ENCODE measurements around the gene TOP2B.

TOP2B gene

GRCh38 chr3:25589104-25589782 is 75.5 kb downstream of the TOP2B start:
- peaks cover 9% of the 10 kb centered on the region; the same call in 1 of the 2 replicates for H3K4me1 ChIP-seq (ENCODE audit: control insufficient read depth, insufficient read depth, low read length)
- H3K27me3 ChIP-seq (ENCODE audit: control insufficient read depth, insufficient read depth, low read length), result no peaks in the 10 kb centered on the region
- no peak overlapping the region for H3K27ac ChIP-seq (ENCODE audit: low read depth, low read length)

GRCh38 chr3:25588441-25589103 is 76.1 kb downstream of the TOP2B start:
- H3K9ac ChIP-seq (ENCODE audit: low read depth, low read length), result no peak overlapping the region
- no peaks in the 10 kb centered on the region for H3K27me3 ChIP-seq (ENCODE audit: control insufficient read depth, insufficient read depth, low read length)
- H3K9me3 ChIP-seq (ENCODE audit: control insufficient read depth, insufficient read depth, low read length), result no peaks in the 10 kb centered on the region
- H3K4me3 ChIP-seq (ENCODE audit: low read depth, low read length), result no peak overlapping the region
- H3K36me3 ChIP-seq (ENCODE audit: control insufficient read depth, insufficient read depth, low read length), result no peaks in the 10 kb centered on the region
- no peak overlapping the region for H3K27ac ChIP-seq (ENCODE audit: low read depth, low read length)
- peaks cover 8% of the 10 kb centered on the region; the same call in 1 of the 2 replicates for H3K4me1 ChIP-seq (ENCODE audit: control insufficient read depth, insufficient read depth, low read length)

More at GRCh38 chr3:25589104-25589782, 75.5 kb downstream of the TOP2B start:
- Histone ChIP-seq H3K9ac (ENCODE audit: low read depth, low read length) (no peak overlapping the region), H3K36me3 (ENCODE audit: control insufficient read depth, insufficient read depth, low read length) (no peaks in the 10 kb centered on the region), H3K9me3 (ENCODE audit: control insufficient read depth, insufficient read depth, low read length) (no peaks in the 10 kb centered on the region), H3K4me3 (ENCODE audit: low read depth, low read length) (no peak overlapping the region)

- H3K4me3 ChIP-seq (ENCODE audit: low read depth, low read length), result no peak overlapping the region
- no peaks in the 10 kb centered on the region for H3K9me3 ChIP-seq (ENCODE audit: control insufficient read depth, insufficient read depth, low read length)
- no peaks in the 10 kb centered on the region for H3K27me3 ChIP-seq (ENCODE audit: control insufficient read depth, insufficient read depth, low read length)
- H3K27ac ChIP-seq (ENCODE audit: low read depth, low read length), result no peak overlapping the region
- H3K4me1 ChIP-seq (ENCODE audit: control insufficient read depth, insufficient read depth, low read length), result peaks cover 5% of the 10 kb centered on the region; the same call in 1 of the 2 replicates
- H3K9ac ChIP-seq (ENCODE audit: low read depth, low read length), result no peak overlapping the region
- no peaks in the 10 kb centered on the region for H3K36me3 ChIP-seq (ENCODE audit: control insufficient read depth, insufficient read depth, low read length)
These were observed 76.7 kb downstream of the TOP2B start for GRCh38 chr3:25587975-25588374.

DNA sequence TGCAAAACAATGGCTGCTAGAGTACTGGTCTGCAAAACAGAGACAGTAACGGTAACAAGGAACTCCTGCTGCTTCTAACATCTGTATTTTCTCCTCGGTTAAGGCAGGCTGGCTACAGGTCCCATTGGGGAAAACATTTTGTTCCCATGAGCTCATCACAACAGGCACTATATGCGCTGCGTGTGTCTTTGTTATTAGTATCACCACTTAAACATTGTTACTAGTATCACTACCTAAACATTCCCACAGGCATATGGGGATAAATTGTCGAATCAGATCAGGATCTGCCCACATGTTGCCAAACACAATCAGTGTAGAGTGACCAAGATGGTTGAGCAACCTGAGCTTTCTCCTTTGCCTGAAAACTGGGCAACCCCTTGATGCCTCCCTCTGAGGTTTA is 77.2 kb downstream of the TOP2B start:
- Histone ChIP-seq H3K9ac (ENCODE audit: low read depth, low read length) (no peak overlapping the region), H3K27ac (ENCODE audit: low read depth, low read length) (no peak overlapping the region), H3K27me3 (ENCODE audit: control insufficient read depth, insufficient read depth, low read length) (no peaks in the 10 kb centered on the region), H3K4me3 (ENCODE audit: low read depth, low read length) (no peak overlapping the region), H3K4me1 (ENCODE audit: control insufficient read depth, insufficient read depth, low read length) (peaks cover 2% of the 10 kb centered on the region; the same call in 1 of the 2 replicates), H3K36me3 (ENCODE audit: control insufficient read depth, insufficient read depth, low read length) (no peaks in the 10 kb centered on the region), H3K9me3 (ENCODE audit: control insufficient read depth, insufficient read depth, low read length) (no peaks in the 10 kb centered on the region)

DNA sequence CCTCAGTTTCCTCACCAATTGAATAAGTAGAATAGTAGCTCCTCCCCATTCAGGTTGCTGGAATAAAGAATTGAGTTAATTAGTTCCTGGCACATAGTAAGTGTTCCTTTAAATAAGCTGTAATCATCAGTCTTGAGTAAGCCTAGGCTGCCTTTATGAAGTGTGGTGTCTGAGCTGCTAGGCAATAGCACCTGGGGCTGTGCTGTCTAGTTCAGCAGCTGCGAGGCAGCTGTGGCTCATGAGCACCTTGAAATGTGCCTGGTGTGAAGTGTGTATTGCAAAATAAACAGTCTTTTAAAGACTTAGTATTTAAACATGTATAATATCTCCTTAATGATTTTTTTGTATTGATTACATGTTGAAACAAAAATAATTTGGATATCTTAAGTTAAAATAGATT is 77.6 kb downstream of the TOP2B start:
- H3K9me3 ChIP-seq (ENCODE audit: control insufficient read depth, insufficient read depth, low read length), result no peaks in the 10 kb centered on the region
- no peaks in the 10 kb centered on the region for H3K27me3 ChIP-seq (ENCODE audit: control insufficient read depth, insufficient read depth, low read length)
- H3K9ac ChIP-seq (ENCODE audit: low read depth, low read length), result no peak overlapping the region
- H3K27ac ChIP-seq (ENCODE audit: low read depth, low read length), result no peak overlapping the region
- H3K4me3 ChIP-seq (ENCODE audit: low read depth, low read length), result no peak overlapping the region
- H3K4me1 ChIP-seq (ENCODE audit: control insufficient read depth, insufficient read depth, low read length), result no peaks in the 10 kb centered on the region
- no peaks in the 10 kb centered on the region for H3K36me3 ChIP-seq (ENCODE audit: control insufficient read depth, insufficient read depth, low read length)

- Histone ChIP-seq H3K36me3 (ENCODE audit: control insufficient read depth, insufficient read depth, low read length) (no peaks in the 10 kb centered on the region), H3K4me3 (ENCODE audit: low read depth, low read length) (no peak overlapping the region), H3K27me3 (ENCODE audit: control insufficient read depth, insufficient read depth, low read length) (no peaks in the 10 kb centered on the region), H3K27ac (ENCODE audit: low read depth, low read length) (no peak overlapping the region), H3K9me3 (ENCODE audit: control insufficient read depth, insufficient read depth, low read length) (no peaks in the 10 kb centered on the region), H3K4me1 (ENCODE audit: control insufficient read depth, insufficient read depth, low read length) (no peaks in the 10 kb centered on the region), H3K9ac (ENCODE audit: low read depth, low read length) (no peak overlapping the region)
These were observed 78.2 kb downstream of the TOP2B start for GRCh38 chr3:25586553-25586952.

DNA sequence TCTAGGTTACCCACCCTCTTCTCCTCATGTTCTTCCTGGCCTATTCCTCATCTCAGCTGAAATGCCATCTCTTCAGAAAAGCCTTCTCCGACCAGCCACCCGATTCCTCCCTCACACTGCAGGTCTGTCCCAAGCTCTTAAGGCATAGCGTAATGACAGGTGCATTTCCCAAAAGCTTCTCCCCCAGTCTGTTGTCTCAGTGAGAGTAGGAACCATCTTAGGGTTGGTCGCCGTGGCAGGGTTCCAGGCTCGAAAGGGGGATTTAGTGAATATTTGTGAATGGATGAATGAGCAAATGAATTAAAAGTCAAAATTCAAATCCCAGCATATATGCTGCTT is 78.6 kb downstream of the TOP2B start:
- Histone ChIP-seq H3K4me3 (ENCODE audit: low read depth, low read length) (no peak overlapping the region), H3K27ac (ENCODE audit: low read depth, low read length) (no peak overlapping the region), H3K9me3 (ENCODE audit: control insufficient read depth, insufficient read depth, low read length) (no peaks in the 10 kb centered on the region)

DNA sequence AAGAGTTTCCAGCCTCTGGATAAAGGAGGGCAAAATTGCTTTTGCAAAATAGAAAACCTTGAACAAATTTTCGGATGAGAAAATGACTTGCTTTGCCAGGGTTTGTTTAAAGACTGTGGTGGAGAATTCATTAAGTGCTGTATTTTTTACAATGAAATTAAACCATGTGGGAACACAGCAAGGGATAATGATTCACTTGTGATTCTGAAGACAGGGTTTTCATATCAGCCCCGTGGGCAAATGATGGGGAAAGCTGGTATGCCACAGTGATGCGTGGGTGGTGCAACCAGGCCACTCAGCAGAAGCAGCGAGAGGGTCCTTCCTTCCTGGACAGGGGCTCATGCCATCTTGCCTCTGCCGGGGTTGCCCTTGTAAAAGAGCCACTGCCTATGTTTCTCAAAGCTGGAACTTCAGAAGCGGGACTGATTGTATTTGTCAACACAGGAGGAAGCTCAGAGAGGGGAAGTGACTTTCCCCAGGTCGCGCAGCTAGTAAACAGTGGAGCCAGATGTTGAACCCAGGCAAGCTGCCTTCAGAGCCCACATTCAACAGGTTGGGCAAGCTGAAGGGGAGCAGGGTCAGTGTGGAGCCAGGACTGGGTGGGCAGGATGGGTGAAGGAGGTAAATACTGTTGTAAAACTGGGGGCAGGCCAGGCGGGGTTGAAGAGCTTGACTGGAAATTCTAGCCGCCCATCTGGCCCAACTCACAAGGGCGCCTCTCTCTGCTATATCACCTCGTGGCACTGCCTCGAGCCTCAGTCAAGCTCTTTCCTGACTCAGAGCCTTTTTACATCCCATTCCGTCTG is 79.1 kb downstream of the TOP2B start:
- H3K27ac ChIP-seq (ENCODE audit: low read depth, low read length), result no peak overlapping the region
- no peaks in the 10 kb centered on the region for H3K4me1 ChIP-seq (ENCODE audit: control insufficient read depth, insufficient read depth, low read length)
- H3K36me3 ChIP-seq (ENCODE audit: control insufficient read depth, insufficient read depth, low read length), result no peaks in the 10 kb centered on the region
- no peak overlapping the region for H3K4me3 ChIP-seq (ENCODE audit: low read depth, low read length)
- no peaks in the 10 kb centered on the region for H3K9me3 ChIP-seq (ENCODE audit: control insufficient read depth, insufficient read depth, low read length)
- no peaks in the 10 kb centered on the region for H3K27me3 ChIP-seq (ENCODE audit: control insufficient read depth, insufficient read depth, low read length)
- H3K9ac ChIP-seq (ENCODE audit: low read depth, low read length), result no peak overlapping the region

More for the DNA sequence above, 78.6 kb downstream of the TOP2B start:
- no peaks in the 10 kb centered on the region for H3K27me3 ChIP-seq (ENCODE audit: control insufficient read depth, insufficient read depth, low read length)
- no peaks in the 10 kb centered on the region for H3K4me1 ChIP-seq (ENCODE audit: control insufficient read depth, insufficient read depth, low read length)
- H3K9ac ChIP-seq (ENCODE audit: low read depth, low read length), result no peak overlapping the region
- H3K36me3 ChIP-seq (ENCODE audit: control insufficient read depth, insufficient read depth, low read length), result no peaks in the 10 kb centered on the region

DNA sequence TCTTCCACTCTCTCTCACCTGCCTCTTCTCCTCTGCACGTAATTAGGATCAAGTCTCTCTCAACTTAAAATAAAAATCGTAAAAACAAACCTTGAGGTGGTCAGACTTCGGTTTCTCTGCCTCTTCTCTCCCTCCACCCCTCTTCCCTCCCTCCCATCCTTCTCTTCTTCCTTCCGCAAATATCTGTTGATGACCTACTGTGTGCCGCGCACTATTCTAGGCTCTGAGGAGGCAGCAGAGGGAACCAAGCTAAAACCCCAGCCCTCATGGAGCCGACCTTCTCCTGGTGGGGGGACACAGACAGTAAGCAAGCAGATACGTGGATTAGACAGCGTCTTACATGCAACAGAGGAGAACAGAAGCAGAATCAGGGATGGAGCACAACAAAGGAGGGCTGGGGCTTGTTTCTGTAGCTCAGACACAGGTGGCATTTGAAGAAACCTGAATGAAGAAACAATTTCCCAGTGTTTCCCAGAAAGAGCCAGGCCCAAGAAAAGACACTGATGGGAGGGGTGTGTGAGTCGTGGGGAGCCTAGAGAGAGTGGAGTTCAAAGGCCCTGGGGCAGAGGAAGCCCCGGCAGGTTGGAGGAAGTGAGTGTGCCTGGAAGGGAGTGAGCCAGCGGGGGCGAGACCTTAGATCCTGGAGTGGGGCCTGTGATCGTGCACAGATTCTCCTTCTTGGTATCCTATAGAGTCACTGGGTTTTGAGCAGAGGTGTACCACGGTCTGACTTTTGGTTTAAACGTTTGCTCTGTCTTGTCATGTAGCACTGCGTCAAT is 80.5 kb downstream of the TOP2B start:
- H3K27ac ChIP-seq (ENCODE audit: low read depth, low read length), result no peak overlapping the region
- no peaks in the 10 kb centered on the region for H3K36me3 ChIP-seq (ENCODE audit: control insufficient read depth, insufficient read depth, low read length)
- no peak overlapping the region for H3K4me3 ChIP-seq (ENCODE audit: low read depth, low read length)
- no peaks in the 10 kb centered on the region for H3K9me3 ChIP-seq (ENCODE audit: control insufficient read depth, insufficient read depth, low read length)
- no peak overlapping the region for H3K9ac ChIP-seq (ENCODE audit: low read depth, low read length)
- H3K4me1 ChIP-seq (ENCODE audit: control insufficient read depth, insufficient read depth, low read length), result no peaks in the 10 kb centered on the region
- no peaks in the 10 kb centered on the region for H3K27me3 ChIP-seq (ENCODE audit: control insufficient read depth, insufficient read depth, low read length)

DNA sequence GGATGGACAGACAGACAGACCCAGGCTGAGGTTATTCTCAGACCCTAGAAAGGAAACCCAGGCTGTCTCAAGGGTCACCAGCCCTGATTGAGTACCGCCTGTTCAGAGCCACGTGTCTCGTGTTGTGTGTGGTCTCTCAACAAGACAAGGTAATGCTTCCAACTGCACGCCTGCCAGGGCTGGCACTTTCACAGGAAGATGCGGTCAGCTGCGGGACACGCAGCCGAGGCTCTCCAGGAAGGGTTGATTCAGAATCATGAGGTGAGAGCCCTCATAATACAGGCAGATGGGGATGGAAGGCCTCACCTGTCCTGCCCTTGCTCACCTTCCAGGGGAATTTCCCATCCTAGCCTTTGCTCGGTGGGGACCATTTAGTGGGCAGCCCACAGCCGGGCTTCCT is 81.4 kb downstream of the TOP2B start:
- H3K27ac ChIP-seq (ENCODE audit: low read depth, low read length), result no peak overlapping the region
- no peaks in the 10 kb centered on the region for H3K27me3 ChIP-seq (ENCODE audit: control insufficient read depth, insufficient read depth, low read length)
- no peaks in the 10 kb centered on the region for H3K4me1 ChIP-seq (ENCODE audit: control insufficient read depth, insufficient read depth, low read length)
- no peaks in the 10 kb centered on the region for H3K36me3 ChIP-seq (ENCODE audit: control insufficient read depth, insufficient read depth, low read length)
- H3K9ac ChIP-seq (ENCODE audit: low read depth, low read length), result no peak overlapping the region
- H3K9me3 ChIP-seq (ENCODE audit: control insufficient read depth, insufficient read depth, low read length), result no peaks in the 10 kb centered on the region
- no peak overlapping the region for H3K4me3 ChIP-seq (ENCODE audit: low read depth, low read length)

Data from HUES48 (cell line).